ENCODE measurements around the gene LRFN3.
"Not testable (repeated sequence)": the region's sequence is repeated elsewhere in the genome, so short reads cannot be mapped to it uniquely, and the experiment has no call there.

LRFN3 gene

DNA sequence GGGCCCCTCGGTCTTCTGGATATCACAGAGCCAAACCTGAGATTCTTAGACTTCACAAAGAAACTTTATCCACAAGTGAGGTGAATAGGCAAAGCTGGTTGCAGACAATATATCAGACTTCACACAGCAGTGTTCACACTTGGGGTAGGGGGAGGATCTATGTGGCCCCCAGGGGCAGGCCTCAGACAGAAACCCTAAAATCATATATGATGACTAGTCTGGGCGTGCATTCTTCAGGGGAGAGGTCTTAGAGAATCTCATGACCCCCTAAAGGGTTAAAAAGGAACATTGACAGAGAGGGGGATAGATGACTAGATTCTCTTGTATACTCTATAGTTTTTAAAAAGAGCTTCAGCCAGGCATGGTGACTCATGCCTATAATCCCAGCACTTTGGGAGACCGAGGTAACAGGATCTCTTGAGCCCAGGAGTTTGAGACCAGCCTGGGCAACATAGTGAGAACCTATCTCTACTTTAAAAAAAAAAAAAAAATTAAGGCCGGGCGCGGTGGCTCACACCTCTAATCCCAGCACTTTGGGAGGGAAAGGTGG lies 30.9 kb upstream of the LRFN3 start:
- DNase-seq (no peak), ATAC-seq (no peak)

DNA sequence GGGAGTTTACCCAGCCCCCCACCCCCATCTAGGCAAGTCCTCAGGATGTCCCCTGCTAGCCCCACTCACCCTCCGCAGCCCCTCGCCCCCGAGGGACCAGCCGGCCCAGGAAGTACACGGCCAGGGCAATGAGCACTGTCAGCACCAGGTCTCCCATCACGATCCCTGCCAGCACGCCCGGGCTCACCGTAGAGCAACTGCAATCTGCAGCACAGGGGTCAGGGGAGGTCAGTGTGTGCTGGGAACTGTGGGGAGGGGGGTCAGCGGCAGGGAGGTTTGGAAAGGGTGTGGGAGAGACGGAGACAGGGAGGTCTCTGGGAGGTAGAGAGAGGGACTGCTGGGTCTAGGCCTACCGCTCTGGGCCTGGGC lies 28.8 kb upstream of the LRFN3 start:
- no peak for ATAC-seq
- DNase-seq = no peak

DNA sequence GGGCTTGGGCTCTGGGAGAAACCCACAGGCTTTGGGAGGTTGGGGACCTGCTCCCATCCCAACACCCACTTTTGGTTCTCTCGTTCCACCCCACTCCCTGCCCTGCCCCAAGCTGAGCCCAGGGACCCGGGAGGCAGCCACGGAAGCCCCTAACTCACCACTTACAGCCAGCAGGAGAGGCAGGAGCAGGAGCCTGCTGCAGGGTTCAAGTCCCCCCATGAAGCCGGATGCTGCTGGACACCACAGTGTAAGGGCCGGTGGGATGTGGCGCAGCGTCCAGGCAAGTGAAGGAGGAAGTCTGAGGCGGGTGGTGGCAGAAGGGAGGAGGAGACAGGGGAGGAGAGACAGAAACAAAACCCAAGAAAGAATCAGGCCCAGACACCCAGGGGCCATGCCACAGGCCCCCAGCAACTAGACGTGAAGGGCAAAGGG lies 28.1 kb upstream of the LRFN3 start, which contains the start of gene TYROBP:
Gene TYROBP, minus strand, starts transcription at position 286 of the 432 bp plus-strand sequence. Its CDS starts 67 bp downstream, at position 219.
- DNase-seq (no peak), ATAC-seq (no peak)

GRCh38 chr19:35908973-35909683 lies 27.0 kb upstream of the LRFN3 start:
- peak; percentile 43 for ATAC-seq
- peak; percentile 51 for DNase-seq

GRCh38 chr19:35909684-35910035 lies 26.5 kb upstream of the LRFN3 start:
- no peak for DNase-seq
- no peak for ATAC-seq

DNA sequence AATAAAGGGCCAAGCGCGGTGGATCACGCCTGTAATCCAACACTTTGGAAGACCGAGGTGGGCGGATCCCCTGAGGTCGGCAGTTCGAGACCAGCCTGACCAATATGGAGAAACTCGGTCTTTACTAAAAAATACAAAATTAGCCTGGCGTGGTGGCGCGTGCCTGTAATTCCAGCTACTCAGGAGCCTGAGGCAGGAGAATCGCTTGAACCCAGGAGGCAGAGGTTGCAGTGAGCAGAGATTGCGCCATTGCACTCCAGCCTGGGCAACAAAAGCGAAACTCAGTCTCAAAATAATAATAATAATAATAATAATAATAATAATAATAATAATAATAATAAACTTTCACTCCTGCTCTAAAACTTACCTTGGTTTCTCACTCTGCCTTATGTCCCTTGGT lies 25.8 kb upstream of the LRFN3 start:
- ATAC-seq, DNase-seq: not testable (repeated sequence)

- DNase-seq = no peak
- no peak for ATAC-seq
Observed at GRCh38 chr19:35911173-35911572, 25.0 kb upstream of the LRFN3 start.

DNA sequence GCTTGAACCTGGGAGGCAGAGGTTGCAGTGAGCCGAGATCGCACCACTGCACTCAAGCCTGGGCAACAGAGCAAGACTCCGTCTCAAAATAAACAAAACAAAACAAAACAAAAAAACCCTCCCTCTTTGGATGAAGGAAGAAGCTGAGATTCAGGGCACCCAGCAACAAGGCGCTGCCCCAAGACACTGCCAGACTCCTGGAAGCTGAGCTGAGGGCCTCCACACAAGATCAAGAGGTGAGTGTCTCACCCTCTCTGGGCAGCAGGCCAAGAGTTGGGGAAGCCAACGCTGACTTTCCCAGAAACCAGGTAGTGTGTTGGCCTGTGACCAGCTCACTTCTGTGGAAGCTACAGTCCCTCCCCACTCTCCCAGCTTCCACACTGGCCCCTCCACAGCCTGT lies 24.4 kb upstream of the LRFN3 start:
- DNase-seq = peak; percentile 42
- ATAC-seq = no peak

- DNase-seq (no peak), ATAC-seq (peak; percentile 47)
Observed at GRCh38 chr19:35913589-35913988, 22.6 kb upstream of the LRFN3 start.

DNA sequence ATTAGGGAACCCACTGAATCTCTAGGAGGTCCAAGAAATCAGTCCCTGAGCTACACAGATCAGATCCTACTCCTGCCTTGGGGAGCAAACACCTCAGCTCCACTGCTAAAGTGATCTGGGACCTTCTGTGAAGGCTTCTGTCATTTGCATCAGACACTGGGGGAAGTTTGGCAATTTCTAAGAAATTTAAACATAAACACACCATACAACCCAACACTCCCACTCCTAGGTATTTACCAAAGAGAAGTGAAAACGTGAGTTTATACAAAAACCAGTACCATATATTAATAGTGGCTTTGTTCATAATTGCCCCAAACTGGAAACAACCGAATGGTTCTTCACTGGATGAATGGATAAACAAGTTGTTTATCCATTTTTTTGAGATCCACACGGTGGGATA lies 20.7 kb upstream of the LRFN3 start:
- ATAC-seq = no peak
- no peak for DNase-seq

DNA sequence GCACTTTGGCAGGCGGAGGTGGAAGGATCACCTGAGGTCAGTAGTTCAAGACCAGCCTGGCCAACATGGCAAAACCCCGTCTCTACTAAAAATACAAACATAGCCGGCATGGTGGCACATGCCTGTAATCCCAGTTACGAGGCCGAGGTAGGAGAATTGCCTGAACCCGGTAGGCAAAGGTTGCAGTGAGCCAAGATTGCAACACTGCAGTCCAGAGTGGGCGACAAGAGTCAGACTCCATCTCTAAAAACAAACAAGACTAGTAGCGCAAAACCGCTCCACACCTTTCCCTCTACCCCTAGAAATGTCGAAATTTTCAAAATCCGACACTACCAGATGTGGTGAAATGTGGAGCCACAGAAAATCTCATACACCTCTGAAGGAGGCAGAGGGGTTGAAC lies 16.9 kb upstream of the LRFN3 start:
- no peak for ATAC-seq
- DNase-seq = no peak

DNA sequence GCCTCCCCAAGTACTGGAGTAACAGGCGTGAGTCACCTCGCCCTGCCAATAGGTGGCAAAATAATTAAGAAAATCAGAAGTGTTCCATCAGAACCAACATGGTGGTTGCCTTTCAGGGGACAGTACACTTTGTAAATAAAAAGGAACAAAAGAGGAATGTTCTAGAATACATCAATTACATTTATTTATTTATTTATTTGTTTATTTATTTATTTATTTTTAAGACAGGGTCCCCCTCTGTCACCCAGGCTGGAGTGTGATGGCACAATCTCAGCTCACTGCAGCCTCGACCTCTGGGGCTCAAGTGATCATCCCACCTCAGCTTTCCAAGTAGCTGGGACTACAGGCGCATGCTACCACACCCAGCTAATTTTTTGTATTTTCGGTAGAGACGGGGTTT lies 15.2 kb upstream of the LRFN3 start:
- ATAC-seq = no peak
- DNase-seq = no peak

- no peak for DNase-seq
- no peak for ATAC-seq
Observed at GRCh38 chr19:35925501-35925900, 10.7 kb upstream of the LRFN3 start.

DNA sequence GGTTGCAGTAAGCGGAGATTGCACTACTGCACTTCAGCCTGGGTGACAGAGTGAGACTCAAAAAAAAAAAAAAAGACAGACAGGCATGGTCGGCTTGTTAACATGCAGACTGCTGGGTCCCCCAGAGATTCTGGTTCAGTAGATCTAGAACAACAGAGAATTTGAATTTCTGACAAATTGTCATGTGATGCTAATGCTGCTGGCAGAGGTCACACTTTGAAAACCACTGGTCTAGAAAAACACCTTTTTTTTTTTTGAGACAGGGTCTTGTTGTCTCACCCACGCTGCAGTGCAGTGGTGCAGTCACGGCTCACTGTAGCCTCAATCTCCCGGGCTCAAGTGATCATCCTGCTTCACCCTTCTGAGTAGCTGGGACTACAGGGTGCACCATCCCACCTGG lies 7.7 kb upstream of the LRFN3 start:
- ATAC-seq (no peak), DNase-seq (no peak)

DNA sequence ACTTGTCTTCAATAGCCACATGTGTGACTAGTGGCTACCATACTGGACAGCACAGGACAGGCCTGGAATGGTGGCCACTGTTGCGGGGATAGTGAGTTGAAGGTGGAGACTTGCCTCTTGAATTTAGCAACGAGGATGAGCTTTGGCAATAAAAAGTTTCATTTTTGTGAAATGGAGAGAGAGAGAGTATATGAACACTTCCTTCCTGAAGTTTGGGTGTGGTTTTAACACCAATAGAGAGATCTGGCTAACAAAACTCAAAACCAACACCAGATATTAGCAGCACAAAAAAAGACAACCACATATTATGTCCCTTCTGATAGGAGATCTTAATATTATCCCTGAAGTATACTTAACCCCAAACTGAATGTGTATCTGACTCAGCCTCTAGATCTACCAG lies 6.3 kb upstream of the LRFN3 start:
- DNase-seq (no peak), ATAC-seq (no peak)

- DNase-seq (peak; percentile 99), ATAC-seq (peak; percentile 97)
Observed at GRCh38 chr19:35931161-35931873, 4.9 kb upstream of the LRFN3 start.

DNA sequence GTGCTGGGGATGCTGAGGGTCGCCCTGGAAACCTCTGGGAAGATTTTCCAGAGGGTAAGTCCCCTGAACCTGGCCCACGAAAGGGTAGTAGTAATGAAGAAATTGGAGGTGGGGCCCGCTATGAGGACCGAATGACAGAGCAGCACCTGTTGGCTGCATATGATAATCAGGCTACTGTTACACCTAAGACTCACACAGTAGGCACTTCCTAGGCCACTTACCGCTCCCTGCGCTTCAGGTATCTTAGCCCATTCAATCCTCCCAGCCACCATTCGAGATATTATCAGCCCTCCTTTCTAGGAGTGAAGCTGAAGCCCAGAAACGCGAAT lies 4.3 kb upstream of the LRFN3 start:
- ATAC-seq = no peak

GRCh38 chr19:35932291-35932936 lies 3.8 kb upstream of the LRFN3 start:
- ATAC-seq = no peak
- DNase-seq = no peak

More for the DNA sequence above, 4.3 kb upstream of the LRFN3 start:
- no peak for DNase-seq

- DNase-seq = no peak
- no peak for ATAC-seq
Observed at GRCh38 chr19:35936738-35937268, 629 bp downstream of the LRFN3 start.

DNA sequence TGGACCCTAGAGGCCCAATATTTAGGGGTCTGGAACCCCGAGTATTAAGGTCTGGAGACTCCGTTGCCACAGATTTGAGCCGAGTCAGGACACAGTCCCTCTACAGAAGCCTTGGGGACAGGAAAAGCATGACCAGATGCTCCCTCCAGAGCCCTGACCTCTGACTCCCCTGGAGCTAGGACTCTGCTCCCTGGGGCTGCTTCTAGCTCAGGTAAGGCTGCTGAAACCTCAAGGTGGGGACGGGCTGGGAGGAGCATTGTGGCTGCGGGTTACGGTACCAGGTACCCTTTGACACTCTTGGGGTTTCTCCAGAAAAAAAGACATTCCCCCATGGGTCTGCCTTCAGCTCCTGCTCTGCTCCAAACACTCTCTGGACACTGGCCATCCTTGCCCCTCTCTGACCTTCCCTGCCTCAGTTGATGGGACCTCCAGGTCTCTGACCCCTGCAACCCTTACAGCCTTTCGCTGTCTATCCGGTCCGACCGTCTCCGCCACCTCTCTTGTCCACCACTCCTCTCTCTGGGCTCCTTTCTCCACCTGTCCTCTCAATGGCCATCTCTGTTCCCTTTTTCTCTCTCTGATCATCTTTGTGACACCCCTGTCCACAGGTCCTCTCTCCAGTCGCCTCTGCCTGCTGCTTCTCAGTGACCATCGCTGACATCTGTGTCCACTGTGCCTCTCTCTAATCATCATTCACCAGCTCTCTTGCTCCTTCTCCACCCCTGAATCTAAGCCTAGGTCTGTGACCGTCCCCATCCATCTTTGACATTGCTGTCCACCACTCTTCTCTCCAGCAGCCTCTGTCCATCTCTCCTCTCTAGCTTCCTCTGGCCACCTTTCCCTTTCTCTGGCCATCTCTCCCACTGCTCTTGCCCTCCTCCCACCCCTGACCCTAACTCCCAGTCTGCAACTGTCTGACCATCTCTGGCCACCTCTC lies 1.4 kb downstream of the LRFN3 start:
- DNase-seq (no peak), ATAC-seq (peak; percentile 26)

DNA sequence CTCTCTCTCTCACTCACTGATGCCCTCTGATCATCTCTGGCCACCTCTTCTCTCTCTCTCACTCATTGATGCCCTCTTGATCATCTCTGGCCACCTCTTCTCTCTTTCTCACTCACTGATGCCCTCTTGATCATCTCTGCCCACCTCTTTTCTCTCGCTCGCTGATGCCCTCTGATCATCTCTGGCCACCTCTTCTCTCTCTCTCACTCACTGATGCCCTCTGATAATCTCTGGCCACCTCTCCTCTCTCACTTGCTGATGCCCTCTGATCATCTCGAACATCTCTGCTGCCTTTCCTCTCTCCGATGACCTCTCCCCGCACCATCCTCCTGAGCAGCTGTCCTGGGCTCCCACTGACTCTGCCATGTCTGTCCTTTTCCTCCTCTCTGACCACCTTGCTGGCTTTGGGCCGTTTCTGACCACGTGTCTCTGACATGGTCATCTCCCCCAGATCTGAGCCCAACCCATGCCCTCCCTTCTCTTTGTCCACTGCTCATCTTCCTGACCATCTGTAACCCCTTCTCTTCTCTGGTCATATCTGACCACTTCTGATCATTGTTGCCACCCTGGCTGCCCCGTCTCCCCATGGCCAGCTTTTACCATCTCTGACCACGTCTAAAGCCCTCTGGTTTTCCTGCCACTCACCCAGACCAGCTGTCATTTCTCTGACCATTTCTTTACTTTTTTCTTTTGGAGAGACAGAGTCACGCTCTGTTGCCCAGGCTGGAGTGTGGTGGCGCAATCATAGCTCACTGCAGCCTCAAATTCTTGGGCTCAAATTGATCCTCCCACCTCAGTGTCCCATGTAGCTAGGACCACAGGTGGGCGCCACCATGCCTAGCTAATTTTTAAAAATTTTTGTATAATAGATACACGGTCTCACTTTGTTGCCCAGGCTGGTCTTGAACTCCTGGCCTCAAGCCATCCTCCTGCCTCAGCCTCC lies 2.4 kb downstream of the LRFN3 start:
- ATAC-seq = no peak

More for the DNA sequence above, 2.4 kb downstream of the LRFN3 start:
- no peak for DNase-seq

Measured in stimulated activated naive CD8-positive, alpha-beta T cell treated with anti-CD3 and anti-CD28 coated beads, Interleukin-15, Interleukin-2, amounts not matched to agents 100 U/mL and 50 U/mL, for 24 hours (primary cell).